MCF 10A (cell line): ENCODE measurements around the gene LZTR1. TPM values are rescaled to one million over a fixed set of nuclear protein-coding genes. Genes with fewer than 3 reads are reported as not detected.

ENCODE experiments used
- BruUV-seq: library from RNA; stranded (reverse); fragments of 400-500 nt; replicated peaks from 2 replicates; lab custom pipeline; 2021; lab: Mats Ljungman, UMichigan
- CTCF ChIA-PET: fragments of 300-600 bp; sonication (Branson Sonifier 250); formaldehyde crosslinking; extraction: SDS; loops from one replicate; lab custom pipeline; 2021; ENCODE audit warnings: antibody characterized with exemption, inconsistent platforms; lab: Yijun Ruan, JAX
- POLR2A ChIA-PET: fragments of 300-600, 350-650 bp; sonication (Branson Sonifier 250); formaldehyde crosslinking; extraction: SDS; loops from one replicate; lab custom pipeline; 2020; ENCODE audit warnings: antibody characterized with exemption, inconsistent platforms; lab: Yijun Ruan, JAX
- DNase-seq: peaks from one replicate; pipeline ENCODE4 v3.0.0-alpha.2; 2018; ENCODE audit not compliant: unreplicated experiment
- H3K27ac Mint-ChIP-seq: one replicate; pipeline ENCODE4 v1.8.0; 2022; ENCODE audit warnings: mild to moderate bottlenecking, low read depth, mixed read lengths; ENCODE audit not compliant: unreplicated experiment
- H3K27me3 Mint-ChIP-seq: one replicate; pipeline ENCODE4 v1.8.0; 2022; ENCODE audit warnings: mixed read lengths; ENCODE audit not compliant: insufficient read depth, unreplicated experiment
- H3K36me3 Mint-ChIP-seq: one replicate; pipeline ENCODE4 v1.8.0; 2022; ENCODE audit warnings: mild to moderate bottlenecking, moderate library complexity, mixed read lengths; ENCODE audit not compliant: insufficient read depth, unreplicated experiment
- H3K4me1 Mint-ChIP-seq: one replicate; pipeline ENCODE4 v1.8.0; 2022; ENCODE audit warnings: mixed read lengths; ENCODE audit not compliant: insufficient read depth, unreplicated experiment
- H3K4me3 Mint-ChIP-seq: one replicate; pipeline ENCODE4 v1.8.0; 2022; ENCODE audit warnings: mild to moderate bottlenecking, moderate library complexity, mixed read lengths; ENCODE audit not compliant: unreplicated experiment
- H3K9me3 Mint-ChIP-seq: one replicate; pipeline ENCODE4 v1.8.0; 2022; ENCODE audit warnings: mixed read lengths; ENCODE audit not compliant: unreplicated experiment
- CTCF ChIP-seq: fragments of 200-600 bp; IDR thresholded peaks from one replicate; pipeline ENCODE4 v1.8.0; 2022; ENCODE audit warnings: antibody characterized with exemption, mild to moderate bottlenecking; ENCODE audit not compliant: unreplicated experiment
- intact Hi-C: fragments of 100-400 bp; cut with micrococcal nuclease; formaldehyde crosslinking; loops from 2 replicates; pipeline ENCODE4 v1.14.1; 2022
- total RNA-seq: library from RNA; stranded (reverse); gene quantifications from 2 replicates; pipeline ENCODE4 v1.2.3, GENCODE V29; 2022

The LZTR1 gene
- total RNA-seq, 1 experiment from 2014 or later, result 49.2 TPM

GRCh38 chr22:20962491-20962945, 19.6 kb upstream of the LZTR1 start:
- H3K27ac Mint-ChIP-seq, result no peak overlapping the region
- no TSS peak for BruUV-seq
- intact Hi-C loops, result no loop called here

DNA sequence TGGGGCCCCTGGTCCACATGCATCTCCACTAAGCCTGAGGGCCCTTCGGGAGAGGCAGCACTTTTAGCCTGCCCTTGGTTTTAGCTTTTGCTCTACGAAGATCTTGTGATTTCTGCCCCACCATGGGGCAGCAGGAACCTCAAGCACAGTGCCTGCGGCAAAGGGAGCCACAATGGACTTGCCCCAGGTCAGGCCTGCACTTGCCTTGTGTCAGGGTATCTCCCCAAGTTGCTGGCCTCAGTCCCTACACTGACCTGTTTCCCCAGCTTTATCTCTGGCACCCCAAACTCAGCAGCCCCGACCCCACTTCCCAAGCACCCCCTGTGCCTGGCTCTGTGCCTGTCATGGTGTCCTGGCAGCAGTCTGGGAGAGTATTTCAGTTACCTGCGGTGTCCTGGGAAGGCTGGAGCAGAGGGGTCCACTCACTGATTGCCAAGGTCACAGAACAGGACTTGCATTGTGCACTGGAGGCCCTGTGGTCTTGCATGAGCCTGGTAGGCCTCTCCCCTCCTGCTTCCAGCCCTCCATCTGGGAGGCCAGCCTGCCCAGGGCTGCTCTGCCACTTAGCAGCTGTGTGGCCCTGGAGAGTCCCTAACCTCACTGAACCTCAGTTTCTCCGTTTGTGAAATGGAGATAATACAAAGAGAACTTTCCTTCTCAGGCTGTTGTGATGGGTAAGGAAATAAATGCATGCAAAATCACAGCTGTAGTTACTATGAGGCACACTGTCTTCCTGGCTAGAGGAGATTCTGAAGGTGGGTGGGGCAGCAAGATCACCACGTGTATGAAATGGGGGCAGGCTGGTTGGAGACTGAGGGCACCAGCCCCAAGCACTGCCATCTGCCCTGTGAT, 18.7 kb upstream of the LZTR1 start:
- Mint-ChIP-seq H3K4me1 (no peaks in the 10 kb centered on the region), H3K27me3 (no peaks in the 10 kb centered on the region), H3K4me3 (no peak overlapping the region), H3K36me3 (no peaks in the 10 kb centered on the region), H3K27ac (no peak overlapping the region), H3K9me3 (no peaks in the 10 kb centered on the region)
- no TSS peak for BruUV-seq
- intact Hi-C loops, result no loop called here
- no peak for TF ChIP-seq CTCF
- no peak for DNase-seq
- ChIA-PET CTCF (interaction anchor here (0.7 to 0.8 kb wide), 2 partner anchors 19 kb away, joined by 3 to 5 read pairs; partner anchors contain the start of gene LZTR1), POLR2A (interaction anchor here (0.6 to 1.5 kb wide), 3 partner anchors 9 to 19 kb away, joined by 3 read pairs; partner anchors contain the start of gene LZTR1)

More at GRCh38 chr22:20962491-20962945, 19.6 kb upstream of the LZTR1 start:
- Mint-ChIP-seq H3K4me1 (peaks cover 5% of the 10 kb centered on the region), H3K27me3 (no peaks in the 10 kb centered on the region), H3K9me3 (no peaks in the 10 kb centered on the region), H3K36me3 (no peaks in the 10 kb centered on the region), H3K4me3 (no peak overlapping the region)
- TF ChIP-seq CTCF, result no peak
- POLR2A ChIA-PET, result interaction anchor here (1.2 to 1.5 kb wide), 2 partner anchors 12 to 20 kb away, joined by 3 read pairs; partner anchors contain the start of gene LZTR1
- no peak for DNase-seq
- CTCF ChIA-PET, result interaction anchor here (0.6 to 1.1 kb wide), 3 partner anchors 20 to 109 kb away, joined by 3 to 4 read pairs (median 3); partner anchors contain the start of gene LZTR1

GRCh38 chr22:20964090-20964798, 17.9 kb upstream of the LZTR1 start:
- intact Hi-C loops, result no loop called here
- Mint-ChIP-seq H3K36me3 (no peaks in the 10 kb centered on the region), H3K27me3 (no peaks in the 10 kb centered on the region), H3K9me3 (no peaks in the 10 kb centered on the region), H3K27ac (no peak overlapping the region), H3K4me3 (peak overlapping the region; percentile 29), H3K4me1 (no peaks in the 10 kb centered on the region)
- CTCF ChIA-PET, result interaction anchor here (0.7 kb wide), 1 partner anchor 18 kb away, joined by 5 read pairs; the partner anchor contains the start of gene LZTR1
- BruUV-seq, result no TSS peak
- DNase-seq, result no peak
- POLR2A ChIA-PET, result interaction anchor here (1.5 kb wide), 1 partner anchor 18 kb away, joined by 3 read pairs; the partner anchor contains the start of gene LZTR1
- no peak for TF ChIP-seq CTCF

GRCh38 chr22:20964799-20965103, 17.3 kb upstream of the LZTR1 start:
- no TSS peak for BruUV-seq
- no peak overlapping the region for H3K27ac Mint-ChIP-seq
- H3K27me3 Mint-ChIP-seq, result no peaks in the 10 kb centered on the region
- H3K4me1 Mint-ChIP-seq, result no peaks in the 10 kb centered on the region
- H3K4me3 Mint-ChIP-seq, result peak overlapping the region; percentile 29
- no peaks in the 10 kb centered on the region for H3K36me3 Mint-ChIP-seq
- H3K9me3 Mint-ChIP-seq, result no peaks in the 10 kb centered on the region
- DNase-seq, result no peak
- ChIA-PET POLR2A (no interaction called here), CTCF (no interaction called here)
- intact Hi-C loops, result no loop called here
- TF ChIP-seq CTCF, result no peak
